Measurements from ENCODE around the gene CNKSR1.

Gene CNKSR1

GRCh38 chr1:26184086-26184485, 6.8 kb downstream of the CNKSR1 start:
- DNase-seq (ENCODE audit: low read depth in 2 of 2), result no peak

GRCh38 chr1:26184883-26185282, 7.6 kb downstream of the CNKSR1 start:
- DNase-seq (ENCODE audit: low read depth in 2 of 2), result no peak

- DNase-seq (ENCODE audit: low read depth in 2 of 2), result no peak
Observed at GRCh38 chr1:26187882-26188281, 10.6 kb downstream of the CNKSR1 start.

GRCh38 chr1:26188477-26188876, 11.2 kb downstream of the CNKSR1 start:
- no peak for DNase-seq (ENCODE audit: low read depth in 2 of 2)

- DNase-seq (ENCODE audit: low read depth in 2 of 2), result no peak
Observed at GRCh38 chr1:26189331-26189730, 12.0 kb downstream of the CNKSR1 start.

GRCh38 chr1:26189751-26190275, 12.5 kb downstream of the CNKSR1 start:
- DNase-seq (ENCODE audit: low read depth in 2 of 2), result no peak

- no peak for DNase-seq (ENCODE audit: low read depth in 2 of 2)
Observed at GRCh38 chr1:26190373-26190987, 13.2 kb downstream of the CNKSR1 start, which contains the start of gene CATSPER4. Gene CATSPER4 (plus strand): TSS chr1:26190602. CDS start chr1:26190628, 26 bp downstream.

- no peak for DNase-seq (ENCODE audit: low read depth in 2 of 2)
Observed at GRCh38 chr1:26191739-26192138, 14.4 kb downstream of the CNKSR1 start.

- no peak for DNase-seq (ENCODE audit: low read depth in 2 of 2)
Observed at GRCh38 chr1:26195805-26196204, 18.5 kb downstream of the CNKSR1 start.

- DNase-seq (ENCODE audit: low read depth in 2 of 2), result no peak
Observed at GRCh38 chr1:26197301-26197700, 20.0 kb downstream of the CNKSR1 start.

- no peak for DNase-seq (ENCODE audit: low read depth in 2 of 2)
Observed at GRCh38 chr1:26197813-26198212, 20.5 kb downstream of the CNKSR1 start.

GRCh38 chr1:26200413-26200812, 23.1 kb downstream of the CNKSR1 start:
- no peak for DNase-seq (ENCODE audit: low read depth in 2 of 2)

- no peak for DNase-seq (ENCODE audit: low read depth in 2 of 2)
Observed at GRCh38 chr1:26203642-26204318, 26.5 kb downstream of the CNKSR1 start.

GRCh38 chr1:26210147-26210870, 33.0 kb downstream of the CNKSR1 start:
- DNase-seq (ENCODE audit: low read depth in 2 of 2), result no peak

- DNase-seq (ENCODE audit: low read depth in 2 of 2), result no peak
Observed at GRCh38 chr1:26212726-26213125, 35.4 kb downstream of the CNKSR1 start.

GRCh38 chr1:26213335-26213905, 36.1 kb downstream of the CNKSR1 start:
- DNase-seq (ENCODE audit: low read depth in 2 of 2), result no peak

GRCh38 chr1:26215246-26215645, 38.0 kb downstream of the CNKSR1 start:
- no peak for DNase-seq (ENCODE audit: low read depth in 2 of 2)

GRCh38 chr1:26218906-26219494, 41.7 kb downstream of the CNKSR1 start:
- DNase-seq (ENCODE audit: low read depth in 2 of 2), result no peak

- no peak for DNase-seq (ENCODE audit: low read depth in 2 of 2)
Observed at GRCh38 chr1:26220199-26220912, 43.1 kb downstream of the CNKSR1 start.

GRCh38 chr1:26221094-26221493, 43.8 kb downstream of the CNKSR1 start:
- no peak for DNase-seq (ENCODE audit: low read depth in 2 of 2)

GRCh38 chr1:26224606-26225005, 47.3 kb downstream of the CNKSR1 start:
- no peak for DNase-seq (ENCODE audit: low read depth in 2 of 2)

Measured in stimulated activated CD4-positive, alpha-beta T cell treated with anti-CD3 and anti-CD28 coated beads, Interleukin-4, amount 100 ng/mL, for 48 hours (primary cell).